Activated T-helper 1 cell treated with anti-CD3 and anti-CD28 coated beads, Interleukin-2, amount 50 U/mL, for 16 hours (primary cell): ENCODE measurements around the gene ARHGEF3.
A peak's percentile ranks its signal among the peaks of the same experiment; 100 is the strongest.

Experiments used
- DNase-seq, 2 donors: peaks; one replicate each; pipeline ENCODE4 v3.0.0-alpha.2; 2020; ENCODE audit warnings: low read depth in 1 of 2, low spot score in 1 of 2

Gene ARHGEF3

DNA sequence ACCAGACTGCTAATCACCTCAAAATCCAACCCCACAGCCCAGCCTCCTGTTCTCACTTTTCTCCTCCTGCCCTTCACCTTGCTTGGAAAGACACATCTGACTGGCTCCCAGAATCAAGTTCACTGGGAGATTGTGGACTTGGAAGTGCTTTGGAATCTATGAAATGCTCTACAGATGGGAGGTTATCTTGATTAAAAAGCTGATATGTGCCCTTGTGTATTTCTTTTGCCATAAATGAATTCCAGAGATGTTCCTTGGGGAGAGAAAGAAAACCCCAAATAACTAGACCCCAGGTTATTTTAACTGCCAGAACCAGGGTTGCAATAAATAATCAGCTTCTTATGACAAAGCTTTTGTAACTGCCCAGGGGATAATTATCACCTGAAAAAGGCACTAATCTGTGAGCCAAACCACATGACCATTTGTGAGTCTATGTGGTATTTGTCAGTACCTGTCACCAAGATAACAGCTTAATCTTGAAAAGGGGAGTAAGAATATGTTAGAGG, 21.7 kb upstream of the ARHGEF3 start:
- no peak for DNase-seq

GRCh38 chr3:56822501-56822900, 20.8 kb upstream of the ARHGEF3 start:
- DNase-seq: no peak

GRCh38 chr3:56819016-56819809, 17.5 kb upstream of the ARHGEF3 start:
- DNase-seq: no peak

DNA sequence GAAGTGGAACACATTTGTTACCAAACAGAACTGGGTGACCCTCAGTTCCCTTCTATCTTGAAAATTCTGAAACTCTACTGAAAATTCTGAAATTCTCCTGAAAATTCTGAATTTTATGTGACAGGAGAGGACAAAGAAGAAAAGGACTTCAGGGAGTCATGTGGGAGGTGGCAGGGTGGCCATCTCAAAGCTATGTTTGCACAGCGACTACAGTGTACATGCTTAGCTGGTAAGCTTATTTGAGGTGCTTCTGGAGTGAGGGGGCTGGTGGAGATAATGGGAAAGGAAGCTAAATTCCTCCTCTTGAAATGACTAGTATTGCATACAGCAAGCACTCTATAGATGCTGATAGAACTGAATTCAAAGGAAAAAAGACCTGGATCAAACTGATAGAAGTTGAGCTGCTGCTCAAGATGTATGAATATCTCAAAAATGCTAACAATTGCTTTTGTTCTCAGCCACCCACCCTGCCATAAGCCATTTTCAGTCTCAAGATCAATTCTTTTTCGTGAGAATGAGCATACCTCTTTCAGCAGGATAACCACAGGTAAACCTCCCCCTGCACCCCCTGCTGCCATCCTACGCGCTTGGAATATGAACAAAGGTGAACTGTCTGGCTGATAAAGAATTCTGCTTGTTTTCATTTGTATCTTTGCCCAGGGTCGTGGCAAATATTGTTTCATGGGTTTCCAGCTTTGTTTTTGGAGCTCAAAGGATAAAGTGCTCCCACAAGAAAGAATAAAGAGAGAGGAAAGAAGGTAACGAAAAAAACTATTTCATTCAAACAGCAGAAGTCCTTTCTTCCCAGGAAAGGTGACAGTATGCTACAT, 16.6 kb upstream of the ARHGEF3 start:
- no peak for DNase-seq

DNA sequence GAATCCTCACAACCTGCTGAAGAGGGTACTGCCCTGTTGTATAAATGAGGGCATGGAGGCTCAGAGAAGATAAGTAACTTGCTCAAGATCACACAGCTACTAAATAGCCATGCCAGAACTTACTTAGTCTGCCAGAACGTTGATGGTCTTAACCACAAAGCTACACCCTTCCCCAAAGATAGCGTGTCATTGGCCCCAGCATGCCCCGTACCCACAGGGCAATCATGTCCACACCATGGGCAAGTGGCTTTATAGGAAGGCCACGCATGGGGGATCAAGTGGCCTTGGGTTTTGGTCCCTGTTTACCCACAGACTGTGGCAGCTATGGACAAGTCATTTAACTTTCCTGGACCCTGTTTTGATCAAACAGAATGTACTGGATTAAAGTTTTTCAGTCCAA, 15.9 kb upstream of the ARHGEF3 start:
- DNase-seq: no peak

DNA sequence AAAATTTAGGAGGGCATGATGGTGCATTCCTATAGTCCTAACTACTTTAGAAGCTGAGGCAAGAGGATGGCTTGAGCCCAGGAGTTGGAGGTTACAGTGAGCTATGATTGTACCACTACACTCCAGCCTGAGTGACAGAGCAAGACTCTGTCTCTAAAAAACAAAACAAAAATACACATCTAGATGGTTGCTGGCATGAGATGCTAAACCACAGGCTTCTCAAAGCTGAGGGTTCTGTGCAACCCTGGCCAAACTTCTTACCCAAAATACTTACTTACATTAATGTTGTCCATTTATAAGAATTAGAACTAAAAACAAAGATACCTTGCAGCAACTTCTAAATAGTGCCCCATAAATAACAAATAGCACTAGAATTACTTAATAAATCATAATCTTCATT, 14.3 kb upstream of the ARHGEF3 start:
- DNase-seq: no peak

DNA sequence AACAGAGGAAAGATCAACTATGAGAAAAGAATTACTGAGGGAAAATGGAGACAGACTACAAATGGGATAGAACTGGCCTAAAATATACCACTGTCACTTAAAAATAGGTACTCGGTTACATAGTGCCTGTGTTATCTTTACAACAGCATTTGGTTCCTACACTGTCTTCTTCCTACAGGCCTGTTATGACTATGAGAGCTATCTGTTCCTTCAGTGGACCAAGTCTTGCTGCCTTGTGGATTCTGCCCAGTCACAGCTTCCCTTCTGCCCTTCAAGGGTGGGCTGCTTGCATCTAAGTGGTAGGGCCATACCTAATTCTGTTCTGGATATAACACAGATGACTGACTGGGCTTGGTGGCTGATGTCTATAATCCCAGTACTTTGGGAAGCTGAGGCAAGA, 13.8 kb upstream of the ARHGEF3 start:
- DNase-seq: no peak

DNA sequence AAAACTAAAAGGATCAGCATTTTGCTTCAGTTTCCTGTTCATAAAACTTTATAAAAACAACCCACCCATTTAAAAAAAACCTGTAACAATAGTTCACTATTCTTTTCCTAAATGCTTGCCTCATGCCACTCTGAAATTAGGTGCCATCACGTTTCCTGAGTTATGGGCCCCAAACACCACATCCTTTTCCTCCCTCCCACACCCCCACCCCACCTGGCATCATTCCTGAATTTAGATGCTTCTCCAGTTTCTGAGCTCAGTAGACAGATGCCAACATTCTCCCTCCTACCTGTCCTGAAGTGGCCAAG, 11.9 kb upstream of the ARHGEF3 start:
- DNase-seq: no peak

GRCh38 chr3:56812754-56813652, 11.3 kb upstream of the ARHGEF3 start:
- DNase-seq: no peak

- no peak for DNase-seq
These were observed 9.9 kb upstream of the ARHGEF3 start for GRCh38 chr3:56811546-56812202.

DNA sequence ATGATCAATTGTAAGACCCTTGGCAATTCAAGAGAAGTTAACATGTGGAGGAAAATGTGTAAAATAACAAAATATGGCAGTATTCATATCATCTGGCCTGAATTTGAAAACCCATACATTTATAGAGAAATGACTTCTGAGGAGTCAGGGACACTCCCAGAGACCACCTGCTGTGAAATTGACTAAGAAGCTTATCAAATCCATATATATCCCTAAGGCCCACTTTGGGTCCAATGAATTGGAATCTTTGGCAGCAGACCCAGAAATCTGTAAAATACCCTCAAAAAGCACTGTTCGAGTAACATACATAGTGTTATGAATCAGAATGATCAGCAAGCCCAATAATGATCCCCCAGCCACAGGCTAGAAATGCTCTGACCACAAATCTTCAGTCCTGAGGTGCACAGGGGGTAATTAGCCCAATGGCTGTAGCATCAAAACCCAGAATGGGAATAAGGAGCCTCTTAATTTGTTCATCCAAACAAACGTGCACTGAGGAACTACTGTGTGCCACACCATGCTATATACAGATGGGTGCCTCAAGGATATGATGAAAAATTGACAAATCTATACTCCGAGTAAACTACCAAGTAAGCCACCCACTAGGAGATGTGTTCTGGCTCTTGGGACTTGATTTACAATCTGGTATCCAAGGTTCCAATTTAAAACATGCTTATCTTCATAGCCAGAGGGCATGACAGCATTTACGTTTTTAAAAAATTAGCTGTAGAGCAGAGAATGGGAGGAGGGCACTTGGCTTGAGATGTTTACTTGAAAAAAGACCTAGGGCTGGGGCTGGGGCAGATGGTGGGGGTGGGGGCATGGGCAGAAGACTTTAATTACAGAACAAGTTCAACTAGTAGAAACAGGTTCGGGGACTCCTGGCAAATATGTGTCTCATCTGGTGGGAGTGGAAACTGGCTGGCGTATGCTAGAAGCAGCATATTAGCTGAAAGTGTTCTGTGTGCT, 9.1 kb upstream of the ARHGEF3 start:
- no peak for DNase-seq

DNA sequence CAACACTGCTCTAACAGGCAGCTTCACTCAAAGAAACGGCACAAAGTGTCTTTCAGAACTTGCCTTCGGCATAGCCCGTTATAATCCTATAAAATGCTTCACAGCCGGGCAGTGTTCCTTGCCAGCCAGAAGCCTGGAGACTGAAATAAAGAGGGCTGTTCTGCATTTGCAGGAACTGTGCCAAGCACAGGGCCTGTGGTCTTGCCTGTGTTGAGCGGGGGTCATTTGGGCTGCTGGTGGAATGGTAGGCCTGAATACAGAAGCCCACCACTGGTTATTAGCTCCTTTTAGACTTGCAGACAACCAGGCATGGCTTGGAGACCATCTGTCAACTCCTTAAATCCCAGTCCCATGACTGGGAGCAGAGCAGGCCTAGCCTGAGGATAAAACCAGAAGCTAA, 4.7 kb upstream of the ARHGEF3 start:
- DNase-seq: no peak

DNA sequence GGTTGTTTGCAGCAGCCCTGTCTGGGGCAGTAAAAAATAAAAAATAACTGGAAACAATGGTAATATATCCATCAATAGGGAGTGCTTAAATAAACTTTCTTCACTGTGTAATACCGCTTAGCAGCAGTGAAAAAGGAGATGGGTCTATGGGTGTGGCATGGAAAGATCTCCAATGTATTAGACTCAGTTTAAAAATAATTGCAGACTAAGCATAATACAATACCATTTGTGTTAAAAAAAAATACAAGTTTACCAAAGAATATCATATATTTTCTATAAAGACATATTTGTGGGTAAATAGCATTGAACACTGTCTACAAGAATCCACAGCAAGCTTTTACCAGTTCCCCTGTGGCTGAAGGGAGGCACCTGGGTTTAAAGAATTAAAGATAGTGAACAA, 1.0 kb upstream of the ARHGEF3 start:
- DNase-seq: no peak

DNA sequence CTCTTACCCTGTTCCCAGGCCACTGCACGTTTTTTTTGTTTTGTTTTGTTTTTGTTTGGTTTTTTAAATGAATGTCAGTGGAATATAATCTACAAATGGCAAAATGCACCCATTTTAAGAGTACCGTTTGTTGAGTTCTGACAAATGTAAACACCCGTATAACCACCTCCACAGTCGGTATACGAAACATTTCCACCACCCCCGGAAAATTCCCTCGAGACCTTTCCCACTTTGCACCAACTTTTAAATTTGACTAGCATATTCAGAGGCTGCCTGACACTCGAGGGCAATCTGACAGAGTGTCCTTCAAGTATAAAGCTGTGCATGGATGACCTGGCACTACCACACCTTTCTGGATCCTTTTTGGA, 613 bp upstream of the ARHGEF3 start:
- no peak for DNase-seq

- DNase-seq: no peak
These were observed 702 bp downstream of the ARHGEF3 start for GRCh38 chr3:56800832-56801661.

DNA sequence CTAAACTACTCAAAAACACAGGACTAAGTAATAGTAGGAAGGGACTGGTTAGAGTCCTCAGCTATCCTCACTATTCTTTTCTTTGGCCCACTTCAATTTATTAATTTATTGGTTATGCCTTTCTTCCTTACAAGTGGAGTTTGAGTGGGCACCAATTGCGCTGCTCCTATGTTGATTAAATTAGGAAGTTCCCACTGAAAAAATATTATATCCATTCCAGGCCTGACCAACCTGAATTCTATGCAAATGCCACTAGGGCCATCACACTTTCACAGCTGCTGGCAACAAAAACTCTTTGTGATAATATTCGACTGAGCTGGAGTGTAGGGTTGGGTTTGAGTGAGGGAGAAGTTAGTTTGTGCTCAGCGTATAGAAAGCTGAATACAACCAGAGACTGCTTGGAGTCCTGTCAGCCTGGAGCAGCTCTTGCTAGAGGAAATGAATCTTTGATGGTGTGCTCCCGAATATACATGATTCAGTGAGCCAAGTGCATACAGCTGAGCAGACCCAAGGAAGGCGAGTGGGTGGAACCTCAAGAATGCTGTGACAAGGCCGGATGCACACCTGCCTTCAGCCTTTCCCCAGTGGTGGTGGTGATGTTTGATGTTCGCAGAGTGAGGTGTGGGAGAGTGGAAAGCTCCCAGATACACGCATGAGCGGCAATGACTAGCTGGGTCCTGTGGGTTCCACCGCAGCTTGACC, 1.5 kb downstream of the ARHGEF3 start:
- DNase-seq: peak; percentile 40 to 65

GRCh38 chr3:56799251-56799882, 2.4 kb downstream of the ARHGEF3 start:
- no peak for DNase-seq

DNA sequence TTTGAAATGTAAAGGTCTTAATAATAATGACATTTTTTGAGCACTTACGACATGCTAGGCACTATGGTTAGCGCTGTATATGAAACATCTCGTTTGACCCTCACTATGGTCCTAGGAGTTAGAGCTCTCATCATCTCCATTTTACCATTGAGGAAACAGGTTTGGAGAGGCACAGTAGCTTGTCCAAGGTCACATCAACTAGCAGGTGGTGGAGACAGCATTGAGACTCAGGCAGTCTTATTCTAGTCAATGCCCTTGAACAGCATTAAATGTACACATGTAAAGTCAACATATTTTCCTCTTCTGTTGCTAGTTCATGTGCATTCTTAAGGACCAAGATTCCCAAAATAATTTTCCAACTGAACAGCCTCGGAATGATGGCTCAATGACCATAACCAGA, 4.8 kb downstream of the ARHGEF3 start:
- DNase-seq: no peak
